H9 (cell line): ENCODE results near the gene RAVER1. TPM values are rescaled to one million over a fixed set of nuclear protein-coding genes. Genes with fewer than 3 reads are reported as not detected.

Experiments
- DNase-seq: peaks from one replicate; pipeline ENCODE4 v3.0.0-alpha.2; 2017
- H2AFZ ChIP-seq: one replicate; pipeline ENCODE4 v1.6.1; 2013; ENCODE audit warnings: mild to moderate bottlenecking, low read length, control low read depth, moderate library complexity
- H2AK5ac ChIP-seq: 2 replicates; pipeline ENCODE4 v1.6.1; 2013; ENCODE audit warnings: low read length, control low read depth, mixed read lengths; ENCODE audit not compliant: insufficient read length
- H2BK120ac ChIP-seq: one replicate; pipeline ENCODE4 v1.6.1; 2013; ENCODE audit warnings: low read depth, mild to moderate bottlenecking, low read length, control low read depth, inconsistent platforms; ENCODE audit not compliant: poor library complexity, severe bottlenecking
- H2BK12ac ChIP-seq: 2 replicates; pipeline ENCODE4 v1.6.1; 2013; ENCODE audit warnings: low read length, control low read depth, mixed read lengths, low read depth; ENCODE audit not compliant: insufficient read length
- H2BK15ac ChIP-seq: 2 replicates; pipeline ENCODE4 v1.6.1; 2013; ENCODE audit warnings: low read depth, low read length, control low read depth
- H2BK20ac ChIP-seq: one replicate; pipeline ENCODE4 v1.6.1; 2013; ENCODE audit warnings: low read depth, mild to moderate bottlenecking, low read length, control low read depth, inconsistent platforms; ENCODE audit not compliant: poor library complexity, severe bottlenecking
- H2BK5ac ChIP-seq: 2 replicates; pipeline ENCODE4 v1.6.1; 2013; ENCODE audit warnings: low read length, control low read depth, mixed read lengths; ENCODE audit not compliant: insufficient read length
- H3K14ac ChIP-seq: 2 replicates; pipeline ENCODE4 v1.6.1; 2013; ENCODE audit warnings: low read length, control low read depth; ENCODE audit not compliant: insufficient read depth
- H3K18ac ChIP-seq: 2 replicates; pipeline ENCODE4 v1.6.1; 2013; ENCODE audit warnings: low read depth, mild to moderate bottlenecking, mixed read lengths, low read length, control low read depth; ENCODE audit not compliant: insufficient read length
- H3K23ac ChIP-seq: 2 replicates; pipeline ENCODE4 v1.6.1; 2013; ENCODE audit warnings: low read length, control low read depth, mixed read lengths, low read depth; ENCODE audit not compliant: insufficient read length
- H3K23me2 ChIP-seq: 2 replicates; pipeline ENCODE4 v1.6.1; 2013; ENCODE audit warnings: low read depth, mild to moderate bottlenecking, mixed read lengths, low read length, control low read depth; ENCODE audit not compliant: insufficient read length, poor library complexity, severe bottlenecking
- H3K27ac ChIP-seq: 2 replicates; pipeline ENCODE4 v1.5.1; 2013; ENCODE audit warnings: low read length, control low read depth, mixed read lengths, low read depth; ENCODE audit not compliant: insufficient read length
- H3K27me3 ChIP-seq: 2 replicates; pipeline ENCODE4 v1.6.1; 2013; ENCODE audit warnings: low read length, control low read depth, inconsistent platforms; ENCODE audit not compliant: insufficient read depth
- H3K4ac ChIP-seq: 2 replicates; pipeline ENCODE4 v1.6.1; 2013; ENCODE audit warnings: low read depth, mild to moderate bottlenecking, control low read depth, inconsistent platforms, low read length, moderate library complexity
- H3K4me1 ChIP-seq: 2 replicates; pipeline ENCODE4 v1.6.1; 2013; ENCODE audit warnings: low read length, control low read depth, inconsistent platforms; ENCODE audit not compliant: insufficient read depth
- H3K4me2 ChIP-seq: 2 replicates; pipeline ENCODE4 v1.6.1; 2013; ENCODE audit warnings: low read length, control low read depth, mixed read lengths; ENCODE audit not compliant: insufficient read length, insufficient read depth
- H3K56ac ChIP-seq: 2 replicates; pipeline ENCODE4 v1.6.1; 2013; ENCODE audit warnings: low read depth, mild to moderate bottlenecking, mixed read lengths, low read length, control low read depth; ENCODE audit not compliant: insufficient read length
- H3K79me1 ChIP-seq: 2 replicates; pipeline ENCODE4 v1.6.1; 2013; ENCODE audit warnings: low read depth, mild to moderate bottlenecking, moderate library complexity, low read length, control low read depth, inconsistent platforms; ENCODE audit not compliant: insufficient read depth, poor library complexity, severe bottlenecking
- H3K79me2 ChIP-seq: 2 replicates; pipeline ENCODE4 v1.6.1; 2013; ENCODE audit warnings: low read length, control low read depth, inconsistent platforms; ENCODE audit not compliant: insufficient read depth
- H3K9ac ChIP-seq: 2 replicates; pipeline ENCODE4 v1.6.1; 2013; ENCODE audit warnings: low read length, control low read depth, mixed read lengths; ENCODE audit not compliant: insufficient read length; ENCODE audit errors: extremely low read depth
- H3K9me3 ChIP-seq: one replicate; pipeline ENCODE4 v1.6.1; 2013; ENCODE audit warnings: low read depth, low read length, inconsistent platforms; ENCODE audit not compliant: control insufficient read depth
- H3T11ph ChIP-seq: one replicate; pipeline ENCODE4 v1.6.1; 2013; ENCODE audit warnings: mild to moderate bottlenecking, low read length, control low read depth, inconsistent platforms
- H4K20me1 ChIP-seq: one replicate; pipeline ENCODE4 v1.6.1; 2013; ENCODE audit not compliant: control insufficient read depth, insufficient read length, insufficient read depth
- H4K5ac ChIP-seq: 2 replicates; pipeline ENCODE4 v1.6.1; 2013; ENCODE audit warnings: low read depth, mild to moderate bottlenecking, mixed read lengths, low read length, control low read depth; ENCODE audit not compliant: insufficient read length
- H4K8ac ChIP-seq: replicated peaks from 2 replicates; pipeline ENCODE4 v1.6.1; 2013; ENCODE audit warnings: low read length, control low read depth, mixed read lengths, low read depth; ENCODE audit not compliant: insufficient read length
- H4K91ac ChIP-seq: 2 replicates; pipeline ENCODE4 v1.6.1; 2013; ENCODE audit warnings: low read depth, mild to moderate bottlenecking, moderate library complexity, mixed read lengths, low read length, control low read depth; ENCODE audit not compliant: insufficient read length
- H3K27ac Mint-ChIP-seq, 3 experiments: 2 replicates in 2 of 3; 3 replicates in 1 of 3; pipeline ENCODE4 v1.8.0; 2020 to 2021; ENCODE audit warnings: mixed read lengths in 3 of 3, mild to moderate bottlenecking in 1 of 3, moderate library complexity in 1 of 3
- H3K27me3 Mint-ChIP-seq: 2 replicates; pipeline ENCODE4 v1.8.0; 2021; ENCODE audit warnings: low read depth, mild to moderate bottlenecking, moderate library complexity, mixed read lengths
- H3K36me3 Mint-ChIP-seq, 3 experiments: 2 replicates in 2 of 3; 3 replicates in 1 of 3; pipeline ENCODE4 v1.8.0; 2020 to 2021; ENCODE audit warnings: low read depth in 3 of 3, mixed read lengths in 3 of 3; ENCODE audit not compliant: insufficient read depth in 1 of 3
- H3K4me1 Mint-ChIP-seq, 2 experiments: 2 replicates each; pipeline ENCODE4 v1.8.0; 2020; ENCODE audit warnings: mixed read lengths in 2 of 2
- H3K4me3 Mint-ChIP-seq, 2 experiments: 2 replicates in 1 of 2; 3 replicates in 1 of 2; pipeline ENCODE4 v1.8.0; 2020 to 2021; ENCODE audit warnings: mild to moderate bottlenecking in 2 of 2, mixed read lengths in 2 of 2, moderate library complexity in 1 of 2
- H3K9me3 Mint-ChIP-seq, 2 experiments: 2 replicates in 1 of 2; 3 replicates in 1 of 2; pipeline ENCODE4 v1.8.0; 2020; ENCODE audit warnings: mild to moderate bottlenecking in 2 of 2, mixed read lengths in 2 of 2, moderate library complexity in 1 of 2
- WGBS: extraction: QIAGEN DNeasy Blood & Tissue Kit; methylation state at CpG from one replicate; pipeline ENCODE4 v1.1.7; 2013; ENCODE audit warnings: missing lambda C conversion rate, low lambda C conversion rate, mixed read lengths; ENCODE audit not compliant: insufficient read length; ENCODE audit errors: extremely low coverage; 5-methylcytosine and 5-hydroxymethylcytosine counted together
- total RNA-seq: library from RNA; stranded (reverse); gene quantifications from 2 replicates; pipeline ENCODE4 v1.2.1, GENCODE V29; 2021
- TF ChIP-seq, protein P1 (sequence below): fragments of 200-600 bp; sonication (generic); conservative IDR thresholded peaks from 3 replicates; pipeline ENCODE4 v1.8.0; 2021; ENCODE audit warnings: antibody characterized with exemption, mild to moderate bottlenecking

RAVER1 gene
- total RNA-seq, 1 experiment from 2014 or later = 74.7 TPM

DNA sequence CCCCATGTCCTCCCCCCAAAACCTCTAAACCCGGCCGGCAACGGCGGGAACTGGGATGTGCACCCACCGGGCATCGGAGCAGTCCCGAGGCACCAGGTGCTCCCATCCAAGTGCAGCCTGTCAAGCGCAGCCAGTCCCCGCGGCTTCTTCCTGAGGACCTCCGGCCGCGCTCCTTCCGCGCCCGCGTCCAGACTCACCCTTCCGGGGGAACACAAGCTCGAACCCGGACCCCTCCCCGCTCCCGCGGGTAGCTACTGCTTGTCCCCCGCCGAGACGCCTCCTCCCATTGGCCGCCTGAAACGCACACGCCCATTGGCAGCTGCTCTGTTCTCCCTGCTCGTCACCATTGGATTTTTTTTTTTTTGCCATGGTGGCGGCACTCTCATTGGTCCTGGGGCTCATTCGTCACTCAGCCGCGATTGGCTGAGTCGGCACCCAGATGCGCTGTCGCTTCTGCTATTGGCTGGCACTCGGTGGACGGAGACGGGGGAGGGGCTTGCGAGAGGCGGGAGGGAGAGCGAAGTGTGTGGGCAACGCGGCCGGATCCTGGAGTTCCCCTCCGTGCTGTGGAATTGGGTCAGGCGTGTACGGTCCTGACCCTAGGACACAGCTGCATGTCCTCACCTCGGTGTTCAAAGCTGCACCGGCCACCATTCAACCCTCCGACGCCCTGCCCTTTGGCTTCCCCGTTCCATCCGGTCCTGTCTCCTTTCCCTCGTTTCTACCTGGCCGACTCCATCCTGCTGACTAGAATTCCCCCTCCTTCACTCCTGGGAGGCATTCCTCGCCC, 47.2 kb upstream of the RAVER1 start, which contains the start of gene TYK2:
Gene TYK2 (minus strand): TSS at position 260 of the 790 bp plus-strand sequence. CDS start 2,166 bp downstream, outside the sequence.
- Histone ChIP-seq H4K20me1 (no peaks in the 10 kb centered on the region), H3K9ac (peak within 1 kb of the TSS; percentile 74), H3K56ac (no peak within 1 kb of the TSS), H2AK5ac (no peak within 1 kb of the TSS), H3K14ac (peak within 1 kb of the TSS; percentile 84; the same call in 1 of the 2 replicates), H2BK12ac (no peak within 1 kb of the TSS), H3K27ac (peak within 1 kb of the TSS; percentile 43), H4K91ac (no peak within 1 kb of the TSS), H3K18ac (peak within 1 kb of the TSS; percentile 96), H3K9me3 (no peaks in the 10 kb centered on the region), H3K4me2 (peak within 1 kb of the TSS; percentile 87), H3K23ac (no peak within 1 kb of the TSS), H3K79me1 (no peaks in the 10 kb centered on the region), H2BK20ac (no peak within 1 kb of the TSS), H3K23me2 (peaks cover 4% of the 10 kb centered on the region), H2AFZ (no peak within 1 kb of the TSS), H2BK120ac (peak within 1 kb of the TSS; percentile 63), H3T11ph (no peak within 1 kb of the TSS), H2BK15ac (no peak within 1 kb of the TSS), H3K4me1 (no peaks in the 10 kb centered on the region), H3K4ac (no peak within 1 kb of the TSS), H3K27me3 (no peaks in the 10 kb centered on the region), H4K5ac (peak within 1 kb of the TSS; percentile 5), H3K79me2 (no peaks in the 10 kb centered on the region), H2BK5ac (no peak within 1 kb of the TSS), H4K8ac (no peak within 1 kb of the TSS)
- TF ChIP-seq, protein P1, sequence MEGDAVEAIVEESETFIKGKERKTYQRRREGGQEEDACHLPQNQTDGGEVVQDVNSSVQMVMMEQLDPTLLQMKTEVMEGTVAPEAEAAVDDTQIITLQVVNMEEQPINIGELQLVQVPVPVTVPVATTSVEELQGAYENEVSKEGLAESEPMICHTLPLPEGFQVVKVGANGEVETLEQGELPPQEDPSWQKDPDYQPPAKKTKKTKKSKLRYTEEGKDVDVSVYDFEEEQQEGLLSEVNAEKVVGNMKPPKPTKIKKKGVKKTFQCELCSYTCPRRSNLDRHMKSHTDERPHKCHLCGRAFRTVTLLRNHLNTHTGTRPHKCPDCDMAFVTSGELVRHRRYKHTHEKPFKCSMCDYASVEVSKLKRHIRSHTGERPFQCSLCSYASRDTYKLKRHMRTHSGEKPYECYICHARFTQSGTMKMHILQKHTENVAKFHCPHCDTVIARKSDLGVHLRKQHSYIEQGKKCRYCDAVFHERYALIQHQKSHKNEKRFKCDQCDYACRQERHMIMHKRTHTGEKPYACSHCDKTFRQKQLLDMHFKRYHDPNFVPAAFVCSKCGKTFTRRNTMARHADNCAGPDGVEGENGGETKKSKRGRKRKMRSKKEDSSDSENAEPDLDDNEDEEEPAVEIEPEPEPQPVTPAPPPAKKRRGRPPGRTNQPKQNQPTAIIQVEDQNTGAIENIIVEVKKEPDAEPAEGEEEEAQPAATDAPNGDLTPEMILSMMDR = no peak
- H3K27ac Mint-ChIP-seq = peak within 1 kb of the TSS; percentile 48 to 99 (median 99)
- peak; percentile 99 for DNase-seq
- peaks cover 11 to 12% of the 10 kb centered on the region in 2 experiments for H3K4me1 Mint-ChIP-seq
- H3K36me3 Mint-ChIP-seq = peaks cover 7 to 14% (median 13%) of the 10 kb centered on the region in 3 experiments; a peak in 6 of 7 replicates
- H3K4me3 Mint-ChIP-seq = peak within 1 kb of the TSS; percentile 79 to 90
- H3K27me3 Mint-ChIP-seq = no peaks in the 10 kb centered on the region
- no peaks in the 10 kb centered on the region; a peak in 1 of 5 replicates for H3K9me3 Mint-ChIP-seq
- WGBS = no CpG with 5 or more reads among the region's 58 CpGs
